GM18519 (cell line): Measurements from ENCODE around the gene CISTR.
"Not testable (repeated sequence)": the region's sequence is repeated elsewhere in the genome, so short reads cannot be mapped to it uniquely, and the experiment has no call there.

Source experiments
- ATAC-seq: cut with Tn5 transposase; IDR thresholded peaks from one replicate; pipeline ENCODE4 v1.9.1; 2021; ENCODE audit warnings: mild to moderate bottlenecking, moderate library complexity; ENCODE audit not compliant: unreplicated experiment, low FRiP score

Gene CISTR

DNA sequence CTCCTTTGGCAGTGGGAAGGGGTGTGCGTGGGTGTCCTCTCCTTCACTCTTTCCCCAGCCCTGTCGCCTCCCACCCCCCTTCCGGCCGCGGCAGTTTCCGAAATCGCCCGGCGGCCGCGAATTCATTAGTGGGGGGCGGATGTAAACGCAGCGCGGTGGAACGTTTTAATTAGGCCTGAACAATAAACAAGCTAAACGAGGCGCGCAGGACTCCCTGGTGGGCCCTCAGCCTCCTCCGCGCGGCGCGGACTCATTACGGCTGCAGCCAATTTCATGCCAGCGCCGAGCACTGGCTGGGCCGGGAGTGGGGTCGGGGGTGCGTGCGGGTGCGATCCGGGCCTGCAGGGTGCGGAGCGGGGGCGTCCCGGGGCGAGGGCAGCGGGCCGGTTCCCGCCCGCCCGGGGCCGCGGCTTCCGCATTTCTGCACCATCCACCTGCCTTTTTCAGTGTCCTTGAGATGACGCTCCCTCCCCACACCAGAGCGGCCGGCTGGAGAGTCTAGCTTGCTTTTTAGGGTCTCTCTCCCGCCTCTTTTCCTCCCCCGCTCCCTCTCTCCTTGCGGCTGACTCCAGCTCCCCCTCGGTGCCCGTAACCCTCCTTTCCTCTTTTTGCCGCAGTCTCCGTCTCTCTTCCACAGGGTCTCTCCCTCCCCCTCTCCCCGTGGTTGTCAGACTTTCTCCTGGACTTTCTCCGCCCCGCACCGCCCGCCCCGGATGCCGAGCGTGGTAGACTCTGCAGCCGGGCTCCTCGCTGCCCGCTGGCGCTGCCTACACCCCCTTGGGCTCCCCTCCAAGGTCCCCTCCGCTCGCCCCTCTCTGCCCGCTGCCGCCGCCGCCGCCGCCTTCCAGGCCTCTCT, at the start of gene CISTR:
TSS of gene CISTR (minus strand) at position 644 of the 856 bp plus-strand sequence.
- ATAC-seq: no peak

DNA sequence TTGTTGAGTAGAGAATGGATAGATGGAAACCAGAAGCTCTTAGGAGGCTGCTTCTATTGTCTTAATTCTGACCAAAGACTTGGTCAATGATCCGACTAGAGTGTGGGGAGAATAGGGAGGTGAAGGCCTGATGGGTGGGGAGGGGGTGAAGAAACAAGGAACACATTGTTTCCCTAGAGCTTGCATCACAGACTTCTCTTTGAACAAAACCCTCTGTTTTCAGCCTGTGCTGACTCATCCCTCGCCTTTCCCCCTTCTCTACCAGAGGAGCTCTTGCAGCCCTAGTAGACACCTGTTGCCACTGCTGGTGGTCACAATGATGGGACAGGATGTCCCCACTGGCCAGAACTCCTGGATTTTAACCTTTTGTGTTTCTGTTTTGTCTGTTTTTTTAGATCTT, 46.8 kb upstream of the CISTR start:
- no peak for ATAC-seq

DNA sequence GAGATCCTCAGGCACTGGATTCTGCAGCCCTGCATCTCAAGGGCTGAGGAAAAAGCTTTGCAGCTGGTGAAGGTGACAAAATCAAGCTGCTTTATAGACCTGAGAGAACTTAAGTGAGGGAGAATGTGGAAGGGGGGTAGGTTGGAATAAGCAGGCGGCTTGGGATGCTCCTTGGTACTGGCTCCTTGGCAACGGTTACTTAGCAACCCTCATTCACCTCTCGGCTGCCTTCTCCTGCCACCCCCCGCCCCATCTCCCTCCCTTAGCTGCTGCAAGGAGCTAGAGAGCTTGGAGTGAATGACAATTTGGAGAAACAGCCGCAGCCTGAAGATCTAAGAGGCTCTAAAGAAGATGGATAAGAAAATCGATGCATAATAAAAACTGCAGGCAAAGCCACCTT, 44.1 kb upstream of the CISTR start:
- no peak for ATAC-seq

DNA sequence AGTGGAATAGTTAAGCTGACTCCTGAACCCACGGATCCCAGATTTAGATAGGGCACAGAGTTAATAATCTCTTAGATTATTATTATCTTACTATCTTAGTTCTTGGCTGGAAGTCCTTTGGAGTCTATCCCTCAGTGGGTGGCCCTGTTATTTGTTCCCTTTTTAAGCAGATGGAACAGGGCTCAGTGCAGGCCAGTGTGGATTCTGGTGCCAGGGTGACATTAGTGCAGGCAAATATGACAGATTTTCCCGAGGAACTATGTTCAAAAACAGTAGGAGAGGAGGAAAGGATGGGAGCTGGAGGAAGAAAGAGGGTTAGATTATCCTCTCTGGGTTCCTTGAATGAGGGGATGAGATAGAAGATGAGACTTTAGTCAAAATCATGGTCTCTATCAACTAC, 41.4 kb upstream of the CISTR start:
- no peak for ATAC-seq

DNA sequence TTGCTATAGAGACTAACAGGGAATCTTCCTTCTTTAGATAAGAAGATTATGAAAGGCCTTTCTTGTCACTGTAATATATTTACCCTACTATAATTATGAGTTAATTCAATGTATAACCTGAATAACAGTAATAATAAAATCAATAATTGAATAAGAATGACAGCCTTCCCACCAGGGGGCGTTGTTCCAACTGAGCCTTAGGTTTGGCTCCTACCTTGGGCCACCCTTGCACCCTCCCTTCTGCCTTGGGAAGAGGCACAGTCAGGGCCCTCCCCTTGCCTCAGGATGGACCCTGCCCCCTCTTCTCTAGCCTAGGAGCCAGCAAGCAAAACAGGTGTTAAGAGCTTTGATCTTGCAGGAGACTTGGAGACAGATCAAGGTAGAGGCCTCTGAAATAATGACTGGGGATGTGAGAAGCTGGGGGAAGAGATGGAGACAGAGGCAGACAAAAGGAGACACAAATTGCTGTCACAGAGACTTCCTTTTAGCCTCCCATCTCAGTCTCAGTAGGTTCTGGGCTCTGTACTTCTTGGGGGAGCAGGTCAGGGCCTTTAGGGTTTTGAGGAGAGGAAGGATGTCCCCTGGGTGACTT, 40.1 kb upstream of the CISTR start:
- no peak for ATAC-seq

DNA sequence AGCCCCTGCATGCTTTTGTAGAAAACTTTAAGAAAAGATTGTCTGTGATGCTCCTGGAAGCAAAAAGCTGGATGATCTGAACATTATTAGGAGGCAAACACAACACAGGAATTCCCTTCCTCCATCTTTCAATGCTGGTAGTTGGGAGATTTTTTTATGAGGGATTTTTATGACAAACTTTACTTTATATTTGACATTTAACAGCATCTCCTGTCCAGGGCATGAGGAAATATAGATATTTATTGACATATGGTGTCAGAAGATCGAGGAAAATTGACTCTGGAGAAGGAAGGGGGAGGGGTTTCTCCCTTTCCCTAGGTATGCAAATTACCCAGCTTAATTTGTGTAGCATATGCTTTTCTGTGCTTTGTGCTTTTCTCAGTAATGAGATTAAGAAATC, 37.8 kb upstream of the CISTR start:
- no peak for ATAC-seq

DNA sequence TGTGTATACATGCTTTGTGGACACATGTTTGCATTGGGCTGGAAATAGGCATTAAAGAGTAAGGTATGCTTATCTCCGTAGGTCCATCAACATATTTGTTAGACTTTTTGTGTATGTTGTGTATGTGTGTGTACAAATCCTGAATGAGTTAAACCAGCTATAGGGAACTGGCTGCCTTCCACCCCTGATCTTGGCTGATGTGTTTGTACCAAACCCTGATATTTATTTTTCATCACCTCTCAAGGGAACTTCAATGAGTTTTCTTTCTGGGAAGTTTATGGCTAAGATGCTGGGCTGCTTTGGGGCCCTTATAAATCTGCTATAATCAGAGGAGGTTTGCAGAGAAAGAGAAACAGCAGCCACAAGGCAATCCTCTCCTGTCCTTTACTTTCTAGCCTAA, 37.1 kb upstream of the CISTR start:
- ATAC-seq: no peak

DNA sequence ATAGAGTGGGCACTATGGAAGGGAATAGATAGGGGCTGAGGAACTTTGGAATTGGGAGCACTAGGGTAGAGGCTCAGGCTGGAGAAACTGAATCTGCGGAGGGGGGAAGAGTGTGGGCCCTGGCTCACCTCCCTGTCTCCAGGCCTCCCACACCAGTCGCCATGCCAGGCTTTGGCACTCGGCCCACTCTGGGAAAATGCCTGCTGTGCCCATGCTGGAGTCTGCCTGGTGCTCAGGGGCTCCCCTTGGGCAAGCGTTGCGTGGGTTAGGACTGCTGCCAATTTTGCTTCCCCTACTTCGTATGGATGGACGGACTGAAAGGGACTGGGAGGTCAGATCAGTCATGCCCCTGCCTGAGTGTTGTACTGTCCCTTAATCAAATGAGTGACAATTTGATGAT, 34.6 kb upstream of the CISTR start:
- ATAC-seq: no peak

DNA sequence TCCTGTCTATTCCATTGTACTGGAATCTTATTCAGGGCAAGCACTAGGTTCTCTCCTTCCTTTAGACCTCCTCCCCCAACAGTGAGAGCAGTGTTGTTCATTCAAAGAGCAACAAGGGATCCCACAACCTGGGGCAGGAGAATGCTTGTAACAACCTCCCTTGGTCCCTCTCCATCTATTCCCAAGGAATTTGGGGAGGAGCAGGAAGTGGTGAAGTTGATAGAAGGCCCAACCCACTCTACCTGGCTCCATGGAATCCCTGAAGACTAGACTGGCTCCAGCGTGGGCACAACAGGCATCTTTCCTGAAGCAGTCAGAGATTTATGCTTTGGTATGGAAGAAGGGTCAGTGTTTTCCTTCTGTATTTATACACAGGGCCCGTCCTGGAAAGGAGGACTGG, 33.4 kb upstream of the CISTR start:
- no peak for ATAC-seq

DNA sequence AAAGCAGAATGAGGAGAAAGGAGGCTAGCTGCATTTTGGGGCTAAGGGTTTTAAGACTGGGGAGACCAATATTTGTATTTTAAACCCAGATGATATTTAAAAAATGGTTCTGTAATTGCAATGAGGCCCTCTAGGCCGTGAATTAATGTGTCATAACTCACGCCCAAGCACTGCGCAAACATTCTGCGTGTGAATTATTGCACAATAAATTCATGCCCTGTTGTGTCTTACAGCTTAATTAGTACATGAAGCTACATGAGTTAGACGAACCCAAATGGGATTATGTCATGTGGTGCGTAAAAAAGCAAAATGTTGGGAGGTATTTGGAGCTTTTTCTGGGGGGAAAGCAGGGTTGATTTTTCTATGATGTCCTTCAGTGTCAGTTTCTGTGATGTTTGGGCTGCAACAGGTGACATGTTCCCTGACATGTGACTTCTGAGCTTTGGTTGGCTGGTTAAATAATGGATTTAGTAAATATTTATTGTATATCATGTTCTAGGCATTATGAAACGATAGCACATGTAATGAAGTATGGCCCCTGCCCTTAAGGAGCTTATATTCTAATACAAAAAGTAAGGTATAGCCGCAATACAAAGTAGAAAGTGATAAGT, 30.4 kb upstream of the CISTR start:
- ATAC-seq: no peak

DNA sequence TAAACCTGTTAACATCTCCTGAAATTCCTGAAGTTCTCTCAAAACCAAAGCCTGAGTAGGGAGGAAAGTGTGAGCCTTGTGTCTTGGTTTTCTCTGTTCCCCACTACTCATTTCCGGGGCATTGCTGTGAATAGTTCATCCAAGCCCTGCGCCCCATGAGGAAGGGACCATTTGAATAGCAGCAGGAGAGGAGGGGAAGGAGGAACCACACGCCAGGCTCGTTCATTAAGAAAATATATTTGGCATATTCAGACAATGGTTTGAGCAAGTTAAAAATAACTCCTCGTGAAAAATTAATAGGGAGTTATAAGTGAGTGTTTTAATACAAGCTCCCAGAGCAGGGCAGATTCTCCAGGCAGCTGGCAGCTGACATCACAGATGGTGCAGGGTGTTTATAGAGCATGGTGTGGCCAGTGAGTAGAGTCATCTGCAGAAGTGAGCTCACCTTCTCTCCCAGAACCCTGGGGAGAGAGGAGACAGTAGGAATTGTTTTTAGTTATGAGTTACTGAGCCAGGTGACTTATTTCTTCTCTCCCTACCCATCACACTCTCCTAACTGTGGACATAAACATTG, 29.5 kb upstream of the CISTR start:
- no peak for ATAC-seq

DNA sequence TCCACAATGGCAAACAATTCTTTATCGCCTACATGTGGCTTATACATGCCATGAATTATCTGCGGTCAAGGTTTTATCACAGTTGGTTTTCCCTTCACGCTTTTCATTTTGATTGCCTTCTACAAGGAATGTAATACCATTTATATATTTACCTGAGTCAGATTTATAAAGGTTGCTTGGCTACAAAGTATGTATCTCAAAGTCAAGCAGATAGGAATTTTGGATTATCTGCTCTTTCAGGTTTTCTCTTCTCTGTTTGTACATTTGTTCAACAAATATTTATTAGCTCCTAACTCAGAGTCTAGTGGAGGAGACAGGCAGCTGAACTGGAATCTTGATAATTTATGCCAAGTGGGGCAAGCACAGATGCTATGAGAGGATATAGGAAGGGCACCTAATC, 28.5 kb upstream of the CISTR start:
- no peak for ATAC-seq

DNA sequence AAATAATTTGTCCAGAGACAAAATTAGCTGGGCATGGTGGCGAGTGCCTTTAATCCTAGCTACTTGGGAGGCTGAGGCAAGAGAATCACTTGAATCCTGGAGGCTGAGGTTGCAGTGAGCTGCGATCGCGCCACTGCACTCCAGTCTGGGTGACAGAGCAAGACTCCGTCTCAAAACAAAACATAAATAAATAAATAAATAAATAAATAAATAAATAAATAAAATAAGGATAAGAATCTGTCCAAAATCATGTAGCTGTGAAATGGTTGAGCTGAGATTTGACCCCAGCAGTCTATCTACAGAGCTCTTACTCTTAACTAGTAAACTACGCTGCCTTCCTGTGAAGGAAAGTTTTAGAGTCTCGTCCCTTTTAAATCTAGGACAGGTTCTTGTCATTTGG, 27.9 kb upstream of the CISTR start:
- not testable (repeated sequence) for ATAC-seq

DNA sequence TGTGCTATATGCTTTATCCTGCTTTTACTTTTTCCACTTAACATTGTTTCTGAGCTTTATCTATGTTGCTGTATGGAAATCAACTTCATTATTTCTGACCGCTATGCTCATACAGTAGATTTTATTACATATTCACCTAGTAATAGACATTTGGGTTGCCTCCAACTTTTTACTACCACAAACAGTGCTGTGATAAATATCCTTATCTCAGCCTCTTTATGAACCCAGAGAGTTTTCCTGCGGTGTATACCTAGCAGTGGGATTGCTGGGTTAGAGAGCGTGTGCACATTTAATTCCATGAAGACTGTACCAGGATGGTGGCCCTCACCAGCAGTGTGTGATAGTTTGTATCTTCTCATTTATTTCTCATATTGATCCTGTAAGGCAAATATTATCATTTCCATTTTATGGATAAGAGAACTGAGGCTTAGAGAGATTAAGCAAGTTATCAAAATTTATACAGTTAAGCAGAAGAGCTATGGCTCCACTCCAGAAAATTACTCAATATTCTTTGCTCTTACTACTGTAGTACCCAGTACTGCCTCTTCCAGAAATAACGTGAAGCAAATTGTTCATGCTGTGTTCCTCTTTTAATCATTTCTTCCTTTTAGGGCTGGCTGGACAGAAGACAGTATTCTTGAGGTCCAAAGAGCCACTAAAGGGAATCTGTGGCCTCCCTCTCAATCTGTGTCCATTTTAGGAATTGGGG, 26.3 kb upstream of the CISTR start:
- no peak for ATAC-seq

DNA sequence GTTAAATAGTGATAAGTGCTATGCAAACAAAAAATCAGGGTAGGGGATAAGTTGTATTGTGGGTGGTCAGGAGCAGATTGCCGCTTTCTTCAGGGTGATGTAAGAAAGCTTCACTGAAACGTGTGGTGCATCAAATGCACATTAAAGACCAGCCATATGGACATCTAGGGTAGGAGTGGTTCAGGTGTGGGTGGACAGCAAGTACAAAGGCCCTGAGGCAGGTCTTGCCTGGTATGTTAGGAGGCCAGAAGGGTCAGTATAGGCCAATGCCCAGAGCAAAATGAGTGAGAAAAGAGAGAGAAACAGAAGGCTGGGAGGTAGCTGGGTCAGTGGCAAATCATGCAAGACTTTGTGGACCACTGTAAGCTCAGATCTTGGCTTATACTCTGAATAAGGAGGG, 25.6 kb upstream of the CISTR start:
- no peak for ATAC-seq

DNA sequence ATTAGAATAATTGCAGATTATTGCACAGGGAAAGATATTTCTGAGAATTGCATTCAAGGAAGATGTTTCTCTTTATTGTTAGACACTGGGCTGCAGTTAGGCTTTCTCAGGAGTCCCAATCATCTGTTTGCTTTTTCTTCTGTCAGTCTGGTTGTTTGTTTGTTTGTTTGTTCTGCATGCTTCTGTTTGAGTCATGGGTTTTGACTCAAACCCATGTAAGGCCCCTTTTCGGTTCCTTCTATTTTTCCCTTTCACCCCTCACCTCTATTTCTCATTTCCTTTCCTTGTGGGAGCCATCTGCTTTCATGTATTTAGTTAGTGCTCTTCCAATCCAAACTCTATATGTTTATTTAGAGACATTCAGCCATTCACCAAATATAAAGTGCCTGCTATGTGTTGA, 25.1 kb upstream of the CISTR start:
- ATAC-seq: no peak

DNA sequence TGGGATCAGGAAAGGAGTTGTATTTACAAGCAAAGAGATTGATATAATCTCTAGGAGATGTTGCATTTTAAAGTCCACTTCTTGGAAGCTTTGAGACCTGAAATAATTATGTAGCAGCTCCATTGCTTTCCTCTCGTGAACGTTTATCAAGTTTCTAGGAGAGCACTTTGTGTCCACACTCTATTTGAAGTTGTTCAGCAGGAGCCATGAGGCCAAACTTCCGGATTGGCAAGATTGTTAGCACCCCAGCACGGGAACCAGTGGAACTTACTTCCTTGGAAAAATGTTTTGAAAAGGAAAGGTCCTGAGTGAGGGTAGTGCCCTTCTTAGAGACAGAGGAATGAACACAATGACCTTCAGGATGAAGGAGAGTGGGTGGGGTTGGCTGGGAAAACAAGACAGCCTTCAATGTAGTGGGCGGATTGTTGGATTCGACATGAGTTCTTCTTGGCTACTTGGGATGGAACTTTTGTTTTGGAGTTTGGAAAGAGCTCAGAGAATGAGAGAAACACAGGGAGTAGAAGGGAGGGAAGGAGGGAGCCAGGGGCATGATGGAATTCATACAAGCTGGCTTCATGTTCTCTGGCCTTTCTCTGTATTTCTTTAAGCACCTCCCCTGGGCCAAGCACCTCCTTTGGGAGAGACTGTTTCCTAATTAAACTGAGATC, 23.8 kb upstream of the CISTR start:
- ATAC-seq: no peak

DNA sequence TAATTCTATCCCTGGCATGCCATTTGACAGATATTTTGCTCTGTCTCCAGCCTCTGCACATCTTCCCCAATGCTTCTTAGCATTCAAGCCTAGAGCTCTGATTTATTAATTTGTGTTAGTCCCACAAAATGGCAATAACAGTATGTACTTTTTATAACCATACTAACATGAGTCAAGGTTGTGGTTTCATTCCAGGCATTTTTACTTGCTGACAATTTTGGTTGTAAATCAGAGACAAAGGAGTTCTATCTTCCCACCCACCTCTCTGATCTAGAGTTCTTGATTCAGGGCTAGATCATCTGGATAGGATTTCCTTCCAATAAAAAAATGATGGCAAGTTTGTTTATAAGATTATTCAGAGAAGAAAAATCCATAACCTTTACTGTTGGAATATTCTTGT, 18.5 kb upstream of the CISTR start:
- ATAC-seq: no peak

DNA sequence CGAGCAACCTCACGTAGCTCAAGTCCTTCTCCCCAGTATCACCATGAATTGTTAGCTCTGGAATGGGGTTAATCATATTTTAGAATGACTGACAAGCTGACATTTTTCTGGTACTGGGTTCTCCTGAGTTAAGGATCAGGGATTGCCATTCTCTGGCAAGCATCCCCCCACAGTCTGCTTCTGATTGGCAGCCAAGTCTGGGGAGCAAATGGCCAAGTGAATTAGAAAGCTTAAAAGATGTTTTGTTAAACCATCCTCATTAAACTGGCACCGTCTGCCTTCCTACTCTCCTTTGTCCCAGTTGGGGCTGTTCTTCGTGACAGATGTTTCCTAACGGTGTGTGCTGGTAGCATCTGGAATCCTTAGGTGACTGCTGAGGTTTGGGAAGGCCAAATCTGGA, 17.2 kb upstream of the CISTR start:
- no peak for ATAC-seq

DNA sequence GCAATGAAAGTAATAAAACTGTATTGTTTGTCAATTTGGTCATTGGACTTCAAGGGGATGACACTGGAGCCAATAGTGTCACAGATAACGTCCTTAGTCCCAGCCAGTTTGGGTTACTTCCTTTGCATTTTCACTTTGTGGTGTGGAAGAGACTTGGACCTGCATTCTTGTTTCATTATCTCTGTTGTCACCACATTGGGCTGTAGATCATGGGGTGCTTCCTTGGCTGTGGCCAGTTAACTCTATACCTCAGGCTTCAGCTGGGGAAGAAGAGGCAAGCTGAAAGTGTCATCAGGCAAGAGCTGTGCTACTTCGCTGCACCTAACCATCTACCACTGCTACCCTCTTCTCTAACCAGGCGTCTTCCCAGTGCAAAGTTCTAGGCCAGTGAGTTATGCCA, 15.1 kb upstream of the CISTR start:
- ATAC-seq: no peak
